NCI-H146 (cell line): ENCODE data around the gene ARID5B.

Source experiments
- DNase-seq: peaks from one replicate; lab custom pipeline; 2025; lab: John Stamatoyannopoulos, UW

ARID5B gene

DNA sequence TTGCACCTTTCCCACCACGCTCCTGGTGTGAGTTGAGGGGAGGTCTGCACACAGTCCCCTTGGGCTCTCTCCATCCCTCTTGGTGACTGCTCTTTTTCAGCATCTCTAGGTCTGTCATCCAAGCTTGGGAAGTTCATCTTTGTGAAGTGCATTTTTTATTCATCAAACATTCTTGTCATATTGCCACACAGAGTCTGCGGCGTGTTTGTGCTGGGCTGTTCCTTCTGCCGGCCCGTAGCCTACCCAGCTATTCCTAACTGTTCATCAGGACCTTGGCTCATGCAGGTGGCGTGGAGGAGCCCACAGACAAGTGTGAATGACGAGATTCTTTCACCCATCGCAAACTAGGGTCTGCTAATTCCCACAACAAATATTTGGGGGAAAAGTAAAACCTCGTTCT lies 202.4 kb downstream of the ARID5B start:
- DNase-seq: no peak

DNA sequence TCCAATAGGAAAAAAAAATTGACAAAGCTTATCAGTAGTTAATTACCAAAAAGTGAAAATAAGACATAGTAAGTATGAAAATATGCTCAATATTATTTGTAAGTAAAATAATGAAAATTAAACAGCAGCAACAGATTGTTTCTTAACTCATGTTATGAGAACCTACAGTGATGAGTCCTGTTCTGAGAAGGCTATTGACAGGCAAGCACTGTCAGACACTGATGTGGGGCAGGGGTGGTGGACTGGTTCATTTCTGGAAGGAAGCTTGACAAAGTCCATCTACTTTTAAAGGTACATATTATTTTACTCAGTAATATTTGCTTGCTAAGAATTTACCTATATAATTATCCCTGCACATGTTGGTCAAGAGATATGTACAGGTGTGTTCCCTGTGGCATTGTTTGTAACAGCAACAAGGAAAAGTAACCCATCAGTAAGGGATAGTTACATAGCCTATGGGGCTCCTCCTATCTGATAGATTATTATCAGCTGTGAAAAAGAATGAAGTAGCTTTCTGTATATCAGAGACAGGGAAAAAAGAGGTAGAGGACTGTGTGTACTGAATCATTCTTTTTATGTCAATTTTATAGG lies 205.5 kb downstream of the ARID5B start:
- no peak for DNase-seq

DNA sequence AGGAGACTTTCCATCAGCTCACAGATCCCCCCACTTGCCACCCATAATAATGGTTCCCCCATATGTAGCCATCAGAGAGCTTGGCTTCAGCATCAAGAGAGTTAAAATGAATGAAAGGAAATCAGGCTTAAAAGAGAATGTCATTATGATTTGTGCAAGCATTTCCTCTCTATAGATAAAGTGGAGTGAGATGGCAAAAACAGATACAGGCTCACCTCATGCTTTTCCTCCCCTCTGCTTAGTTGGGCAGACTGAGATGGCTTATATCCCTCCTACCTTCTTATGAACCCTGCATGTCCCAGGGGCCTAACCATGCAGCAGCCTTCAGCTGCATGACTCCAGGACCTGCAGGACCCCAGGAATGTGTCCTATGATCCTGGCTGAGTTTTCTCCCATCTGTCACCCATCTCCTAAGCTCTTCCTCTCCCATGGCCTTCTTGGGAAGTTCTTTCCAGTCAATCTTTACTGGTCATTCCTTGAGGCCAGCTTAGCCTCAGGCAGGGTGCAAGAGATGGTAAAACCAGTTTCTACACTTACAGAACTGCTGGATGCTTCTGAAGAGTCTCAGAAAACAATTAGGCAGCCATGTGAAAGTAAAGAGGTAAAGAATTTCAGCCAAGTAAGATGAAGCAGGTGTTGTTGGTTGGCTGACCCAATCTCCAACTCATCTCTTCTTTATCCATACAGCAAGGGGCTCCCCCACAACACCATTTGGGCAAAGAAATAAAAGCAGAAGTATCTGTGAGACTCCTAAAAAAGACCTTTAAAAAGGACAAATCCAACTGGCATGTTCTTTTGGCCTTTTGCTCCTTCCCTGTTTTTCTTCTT lies 207.5 kb downstream of the ARID5B start:
- DNase-seq: no peak

DNA sequence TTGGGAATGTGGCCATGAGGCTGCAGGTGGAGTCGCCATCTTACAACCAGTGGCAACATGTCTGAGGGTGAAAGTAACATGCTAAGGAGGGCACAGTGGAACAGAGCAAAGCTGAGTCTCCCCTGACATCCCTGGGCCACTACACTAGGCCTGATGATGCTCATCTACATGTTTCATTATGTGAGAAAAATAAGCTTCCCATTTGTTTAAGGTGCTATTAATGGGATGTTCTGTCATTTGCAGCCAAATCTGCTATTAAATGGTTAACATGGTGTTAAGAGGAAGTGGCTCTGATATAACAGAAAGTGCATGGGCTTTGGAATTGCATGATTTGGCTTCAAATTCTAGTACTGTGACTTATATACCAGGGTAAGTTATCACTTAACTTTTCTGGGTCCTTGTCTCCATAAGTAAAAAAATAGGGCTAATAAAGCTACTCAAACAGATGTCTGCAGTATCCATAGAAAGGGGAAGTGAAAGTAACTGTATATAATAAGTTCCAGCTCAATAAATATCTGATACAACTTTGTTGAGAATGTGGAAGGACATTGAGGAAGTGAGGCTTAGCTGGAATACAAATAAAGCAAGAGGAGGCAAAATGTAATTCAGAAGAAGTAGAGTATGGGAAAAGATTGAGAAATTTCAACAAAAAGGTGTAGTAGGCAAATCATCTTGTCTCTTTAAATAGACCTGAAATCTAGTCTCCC lies 208.2 kb downstream of the ARID5B start:
- DNase-seq: no peak

DNA sequence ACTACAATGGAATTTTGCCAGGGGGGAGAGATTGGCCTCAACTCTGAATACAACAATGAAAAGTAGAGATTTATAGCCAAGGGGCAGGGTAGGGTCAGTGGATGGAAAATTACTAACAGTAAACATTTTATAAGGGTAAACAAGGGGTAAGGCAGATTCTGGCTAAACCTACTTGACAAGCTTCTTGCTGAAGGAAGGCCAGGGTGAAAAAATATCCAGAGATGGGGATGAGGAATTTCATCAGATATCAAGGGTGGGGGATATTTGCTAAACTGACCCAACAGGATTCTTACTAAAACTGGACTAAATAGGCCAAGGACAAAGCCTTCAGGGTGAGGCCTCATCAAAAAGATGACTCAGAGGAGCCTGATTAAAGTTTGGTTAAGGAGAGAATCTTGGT lies 210.8 kb downstream of the ARID5B start:
- DNase-seq: no peak

DNA sequence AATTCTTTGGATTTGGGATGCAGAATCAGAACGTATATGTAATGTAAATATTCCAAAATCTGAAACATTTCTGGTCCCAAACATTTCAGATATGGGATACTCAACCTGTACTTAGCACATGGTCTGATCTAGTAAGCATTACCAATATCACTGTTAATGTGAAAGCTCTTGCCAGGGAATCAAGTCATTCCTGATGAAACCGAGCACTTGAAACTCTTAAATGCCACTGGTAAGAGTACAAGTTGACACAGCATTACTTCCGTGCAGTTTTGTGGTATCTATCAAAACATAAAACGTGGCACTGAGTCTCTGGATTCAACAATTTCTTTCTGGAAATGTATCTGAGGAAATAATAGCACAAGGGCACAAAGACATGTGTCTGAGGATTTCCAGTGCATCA lies 211.5 kb downstream of the ARID5B start:
- no peak for DNase-seq

DNA sequence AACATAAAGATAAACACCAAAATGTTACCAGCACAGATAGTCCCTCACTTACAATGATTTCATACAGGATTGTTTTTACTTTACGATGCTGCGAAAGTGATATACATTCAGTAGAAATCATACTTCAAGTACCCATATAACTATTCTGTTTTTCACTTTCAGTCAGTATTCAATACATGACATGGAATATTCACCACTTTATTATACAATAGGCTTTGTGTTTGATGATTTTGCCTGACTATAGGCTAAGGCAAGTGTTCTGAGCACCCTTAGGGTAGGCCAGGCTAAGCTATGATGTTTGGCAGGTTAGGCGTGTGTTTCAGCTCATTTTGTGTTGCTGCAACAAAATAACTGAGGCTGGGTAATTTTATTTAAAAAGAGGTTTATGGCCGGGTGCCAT lies 212.2 kb downstream of the ARID5B start:
- no peak for DNase-seq

DNA sequence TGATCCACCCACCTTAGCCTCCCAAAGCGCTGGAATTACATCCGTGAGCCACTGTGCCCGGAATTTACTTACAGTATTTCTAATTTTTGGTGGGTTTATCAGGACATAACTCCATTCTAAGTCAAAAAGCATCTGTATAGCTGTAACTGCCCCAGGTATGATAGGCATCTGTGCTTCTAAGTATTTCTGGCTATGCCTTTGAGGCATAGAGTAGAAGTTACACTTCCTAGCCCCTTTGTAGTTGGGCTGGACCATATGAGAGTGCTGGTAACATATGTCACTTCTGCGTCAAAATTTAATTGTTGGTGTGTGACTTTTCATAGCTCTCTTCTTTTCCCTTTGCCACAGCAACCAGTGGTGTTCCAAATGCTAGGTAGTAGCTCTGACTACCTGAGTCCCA lies 213.8 kb downstream of the ARID5B start:
- DNase-seq: no peak

DNA sequence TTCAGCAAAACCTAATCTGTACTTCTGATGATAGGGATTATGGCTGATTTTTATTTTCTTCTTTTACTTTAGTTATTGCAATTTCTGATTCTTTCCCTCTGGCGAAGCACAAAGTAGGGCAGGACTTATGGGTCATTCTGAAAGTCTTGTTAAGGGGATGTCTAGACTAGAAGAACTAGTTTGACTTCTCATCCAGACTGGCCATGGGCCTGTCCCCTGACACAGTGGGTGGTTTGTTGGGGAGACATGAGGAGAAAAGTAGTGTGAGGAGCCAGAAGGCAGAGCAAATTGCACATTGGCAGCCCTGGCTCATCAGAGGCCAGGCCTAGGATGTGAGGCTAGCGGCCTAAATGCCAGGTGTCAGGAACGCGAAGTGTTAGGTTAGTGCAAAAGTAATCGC lies 214.3 kb downstream of the ARID5B start:
- DNase-seq: no peak

DNA sequence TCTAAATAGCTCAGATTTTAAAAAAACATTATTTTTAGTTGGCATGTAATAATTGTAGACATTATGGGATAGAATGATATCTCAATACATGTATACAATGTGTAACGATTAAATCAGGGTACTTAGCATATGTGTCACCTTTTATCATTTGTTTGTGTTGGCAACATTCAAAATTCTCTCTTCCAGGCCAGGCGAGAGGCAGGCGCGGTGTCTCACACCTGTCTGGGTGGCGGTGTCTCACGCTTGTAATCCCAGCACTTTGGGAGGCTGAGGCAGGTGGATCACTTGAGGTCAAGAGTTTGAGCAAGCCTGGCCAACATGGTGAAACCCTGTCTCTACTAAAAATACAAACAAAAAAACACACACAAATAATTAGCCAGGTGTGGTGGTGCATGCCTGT lies 215.4 kb downstream of the ARID5B start:
- DNase-seq: peak; percentile 18

DNA sequence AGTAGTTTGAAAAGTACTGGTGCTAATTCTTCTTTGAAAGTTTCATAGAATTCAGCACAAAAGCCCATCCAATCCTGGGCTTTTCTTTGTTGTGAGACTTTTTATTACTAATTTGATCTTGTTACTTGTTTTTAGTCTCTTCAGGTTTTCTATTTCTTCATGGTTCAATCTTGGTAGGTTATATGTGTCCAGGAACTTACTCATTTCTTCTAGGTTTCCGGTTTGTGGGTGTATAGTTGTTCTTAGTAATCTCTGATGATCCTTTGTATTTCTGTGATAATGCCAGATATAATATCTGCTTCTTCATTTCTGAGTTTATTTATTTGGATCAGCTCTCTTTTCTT lies 219.7 kb downstream of the ARID5B start:
- DNase-seq: no peak

DNA sequence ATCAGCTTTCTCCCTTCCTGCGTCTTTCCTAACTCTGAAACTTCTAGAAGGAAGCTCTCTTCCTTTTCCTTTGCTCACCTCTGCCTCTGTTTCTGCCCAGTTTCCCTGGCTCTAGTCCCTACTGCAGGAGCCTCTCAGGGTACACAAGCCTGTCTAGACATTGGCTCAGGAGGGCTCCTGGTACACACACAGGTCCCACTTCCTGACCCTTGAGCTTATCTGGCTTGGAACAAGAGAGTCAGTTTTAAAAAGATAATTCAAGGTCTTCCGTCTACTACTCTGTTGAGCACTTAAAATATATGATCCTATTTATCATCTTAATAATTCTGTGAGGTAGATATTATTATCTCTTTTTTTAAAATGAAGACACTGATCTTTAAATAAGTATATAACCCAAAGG lies 226.5 kb downstream of the ARID5B start:
- DNase-seq: no peak

DNA sequence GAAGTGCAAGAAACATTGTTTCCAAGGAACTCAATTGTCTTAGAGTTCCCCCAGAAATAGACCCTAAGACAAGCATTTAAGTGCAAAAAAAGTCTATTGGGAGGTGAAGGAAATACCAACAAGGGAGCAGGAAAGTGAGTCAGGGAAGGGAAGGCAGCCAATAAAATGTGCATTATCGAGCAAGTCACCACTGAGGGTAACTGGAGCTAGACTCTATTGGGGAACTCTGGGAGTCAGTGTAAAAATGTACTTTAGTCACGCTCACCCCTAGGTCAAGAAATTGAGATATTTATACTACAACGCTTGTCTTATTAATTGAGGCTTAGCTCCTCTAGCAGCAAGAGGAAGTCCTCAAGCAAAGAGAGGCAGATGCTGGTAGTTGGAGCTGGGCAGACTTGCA lies 229.4 kb downstream of the ARID5B start:
- no peak for DNase-seq

DNA sequence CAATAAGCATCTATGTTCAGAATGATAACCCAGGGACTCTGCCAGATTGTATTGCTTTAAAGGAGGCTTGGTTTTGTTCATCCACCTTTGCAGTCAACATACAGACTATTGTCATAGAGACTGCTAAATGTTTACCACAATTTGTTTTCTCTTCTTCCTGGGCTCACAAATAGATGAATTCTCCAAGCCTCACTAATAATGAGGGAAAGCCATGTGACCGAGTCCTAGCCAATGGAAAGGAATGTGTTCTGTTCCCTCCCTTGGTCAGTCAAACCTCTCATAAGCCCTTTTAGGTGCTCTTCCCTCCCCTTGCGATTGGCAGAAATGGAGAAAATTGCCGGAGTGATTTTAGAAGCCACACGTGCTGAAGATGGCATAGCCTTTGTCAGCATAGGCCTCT lies 230.2 kb downstream of the ARID5B start:
- no peak for DNase-seq

DNA sequence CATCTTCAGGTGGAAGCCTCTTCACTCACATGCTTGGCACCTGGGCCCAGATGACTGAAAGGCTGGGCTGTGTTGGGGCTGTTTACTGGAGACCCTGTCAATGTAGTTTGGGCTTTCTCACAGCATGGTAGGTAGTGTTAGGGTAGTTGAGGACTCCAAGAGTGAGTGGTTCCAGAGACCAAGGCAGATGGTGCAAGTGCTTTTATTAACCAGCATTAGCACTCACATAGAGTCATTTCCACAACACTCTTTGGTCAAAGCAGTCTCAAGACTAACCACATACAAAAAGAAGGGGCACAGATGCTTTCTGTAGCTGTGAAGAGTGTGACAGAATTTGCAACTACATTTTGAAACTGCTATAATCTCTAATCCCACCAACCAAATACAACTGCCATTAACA lies 232.1 kb downstream of the ARID5B start:
- no peak for DNase-seq

DNA sequence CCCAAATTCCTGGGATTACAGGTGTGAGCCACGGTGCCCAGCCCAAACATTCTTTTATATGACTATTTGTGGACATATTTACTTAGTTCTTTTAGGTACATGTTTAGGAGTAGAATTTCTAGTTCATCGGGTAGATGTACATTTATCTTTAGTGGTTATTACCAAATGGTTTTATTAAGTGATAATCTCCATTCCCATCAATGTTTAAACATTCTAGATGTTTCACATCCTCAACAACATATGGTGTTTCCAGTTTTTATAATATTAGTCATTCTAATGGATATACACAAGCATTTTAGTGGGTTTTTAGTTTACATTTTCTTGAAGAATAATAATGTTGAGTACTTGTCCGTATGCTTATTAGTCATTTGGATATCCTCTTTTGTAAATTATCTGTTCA lies 235.4 kb downstream of the ARID5B start:
- no peak for DNase-seq
